ENCODE measurements around the gene ARL2BP. TPM values are rescaled to one million over a fixed set of nuclear protein-coding genes. Genes with fewer than 3 reads are reported as not detected.

ARL2BP gene
- total RNA-seq, 1 experiment from 2014 or later: 10.6 TPM

GRCh38 chr16:57281791-57282190, 36.7 kb downstream of the ARL2BP start:
- DNase-seq (ENCODE audit: low spot score) (no peak), ATAC-seq (no peak)
- ChIA-PET CTCF (interaction anchor here (1.1 to 2.5 kb wide), 2 partner anchors 18 to 135 kb away, joined by 4 to 17 read pairs; no protein-coding TSS in a partner anchor), POLR2A (no interaction called here)
- no peaks in the 10 kb centered on the region for H3K36me3 Mint-ChIP-seq
- H3K9me3 Mint-ChIP-seq: no peaks in the 10 kb centered on the region
- TF ChIP-seq MAX (CRISPR knock-in tag; IDR thresholded peaks at IDR 0.05): no peak
- TF ChIP-seq SOX15 (CRISPR knock-in tag; IDR thresholded peaks at IDR 0.05): no peak
- TF ChIP-seq NR2C2 (CRISPR knock-in tag; IDR thresholded peaks at IDR 0.05): no peak
- no peak for TF ChIP-seq JAZF1 (CRISPR knock-in tag; IDR thresholded peaks at IDR 0.05)
- TF ChIP-seq AR (CRISPR knock-in tag; IDR thresholded peaks at IDR 0.05): no peak
- no peak for TF ChIP-seq RELA (CRISPR knock-in tag; IDR thresholded peaks at IDR 0.05; ENCODE audit: borderline replicate concordance)
- no peak for TF ChIP-seq PREB (CRISPR knock-in tag; IDR thresholded peaks at IDR 0.05; ENCODE audit: borderline replicate concordance)
- no peak for TF ChIP-seq CTCF (IDR thresholded peaks at IDR 0.05)
- TF ChIP-seq ATF6 (CRISPR knock-in tag; IDR thresholded peaks at IDR 0.05): no peak
- no peak for TF ChIP-seq E2F4 (CRISPR knock-in tag; IDR thresholded peaks at IDR 0.05; ENCODE audit: borderline replicate concordance, low read depth)
- no peak for TF ChIP-seq NFYB (CRISPR knock-in tag; conservative IDR thresholded peaks at IDR 0.05; ENCODE audit: low read depth)
- TF ChIP-seq ZMAT4 (CRISPR knock-in tag; IDR thresholded peaks at IDR 0.05): no peak
- no peak for TF ChIP-seq ZNF416 (CRISPR knock-in tag; IDR thresholded peaks at IDR 0.05)
- TF ChIP-seq ATF1 (CRISPR knock-in tag; IDR thresholded peaks at IDR 0.05): no peak
- no peak for TF ChIP-seq GRHL2 (CRISPR knock-in tag; IDR thresholded peaks at IDR 0.05; ENCODE audit: insufficient replicate concordance, severe bottlenecking)
- no peak for TF ChIP-seq ATF3 (CRISPR knock-in tag; conservative IDR thresholded peaks at IDR 0.05)
- TF ChIP-seq NFATC4 (CRISPR knock-in tag; IDR thresholded peaks at IDR 0.05): no peak
- no peak for TF ChIP-seq E2F1 (CRISPR knock-in tag; IDR thresholded peaks at IDR 0.05)
- no peak for TF ChIP-seq ATF2 (CRISPR knock-in tag; IDR thresholded peaks at IDR 0.05; ENCODE audit: borderline replicate concordance, low read depth)
- no peak overlapping the region for H3K4me3 Mint-ChIP-seq
- H3K4me1 Mint-ChIP-seq: peaks cover 16% of the 10 kb centered on the region
- peaks cover 42% of the 10 kb centered on the region for H3K27me3 Mint-ChIP-seq (ENCODE audit: low read depth)
- no peak overlapping the region for H3K27ac Mint-ChIP-seq

Measured in WTC11 (cell line).